Erythroblast (primary cell): Measurements from ENCODE around the gene KCNG2.

Source experiments
- GATA1 ChIP-seq: IDR thresholded peaks from 2 replicates; pipeline ENCODE4 v1.6.1; 2011; ENCODE audit warnings: low read depth, mild to moderate bottlenecking, control low read depth, low read length, moderate library complexity
- POLR2A ChIP-seq: IDR thresholded peaks from 2 replicates; pipeline ENCODE4 v1.6.1; 2011; ENCODE audit warnings: mild to moderate bottlenecking, low read length

DNA sequence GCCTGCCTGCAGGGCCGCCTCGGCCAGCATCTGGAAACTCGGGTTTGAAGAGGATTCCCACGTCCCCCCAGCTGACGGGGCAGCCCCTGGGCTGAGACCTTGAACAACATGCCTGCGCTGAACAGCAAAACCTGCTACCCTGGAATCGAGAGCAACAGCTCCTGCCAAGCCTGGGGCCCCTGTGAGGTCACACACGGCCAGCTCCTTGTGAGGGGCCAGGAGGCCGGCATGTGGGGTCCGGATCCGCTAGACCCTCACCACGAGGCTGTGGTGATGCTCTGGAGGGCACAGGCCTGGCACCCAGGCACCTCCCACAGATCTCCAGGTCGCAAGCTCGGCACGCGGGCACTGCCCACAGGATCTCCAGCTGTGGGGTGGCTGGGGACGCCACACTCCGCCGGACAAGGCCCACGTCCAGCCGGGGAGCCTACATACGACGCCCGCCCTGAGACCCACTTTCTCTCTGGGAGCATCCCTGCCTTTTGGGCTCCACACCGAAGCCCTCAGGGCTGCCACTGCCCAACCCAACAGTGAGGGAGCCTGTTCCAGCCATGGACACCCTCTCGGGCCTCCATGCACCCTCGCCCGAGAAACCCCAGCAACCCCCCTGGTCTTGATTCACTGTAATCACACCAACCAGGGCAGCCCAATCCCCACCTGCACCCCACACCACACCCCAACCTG lies 119.6 kb downstream of the KCNG2 start:
- TF ChIP-seq POLR2A (no peak), GATA1 (no peak)
